Activated CD4-positive, alpha-beta memory T cell treated with anti-CD3 and anti-CD28 coated beads for 36 hours (primary cell): ENCODE results near the gene HOXD8. TPM values are rescaled to one million over a fixed set of nuclear protein-coding genes. Genes with fewer than 3 reads are reported as not detected.
A peak's percentile ranks its signal among the peaks of the same experiment; 100 is the strongest.

Experiments
- CTCF ChIA-PET: fragments of 350-600 bp; sonication (Branson Sonifier 250); formaldehyde crosslinking; loops from one replicate; lab custom pipeline; 2021; ENCODE audit warnings: antibody characterized with exemption, inconsistent platforms; lab: Charles Lee
- POLR2A ChIA-PET: fragments of 350-600 bp; sonication (Branson Sonifier 250); formaldehyde crosslinking; loops from one replicate; lab custom pipeline; 2021; ENCODE audit warnings: antibody characterized with exemption; lab: Charles Lee
- DNase-seq: peaks from one replicate; pipeline ENCODE4 v3.0.0-alpha.2; 2020
- H3K27ac Mint-ChIP-seq: one replicate; pipeline ENCODE4 v1.8.0; 2021; ENCODE audit warnings: mixed read lengths
- H3K27me3 Mint-ChIP-seq: one replicate; pipeline ENCODE4 v1.8.0; 2021; ENCODE audit warnings: mixed read lengths
- H3K36me3 Mint-ChIP-seq: one replicate; pipeline ENCODE4 v1.8.0; 2021; ENCODE audit warnings: mixed read lengths
- H3K4me1 Mint-ChIP-seq: one replicate; pipeline ENCODE4 v1.8.0; 2021; ENCODE audit warnings: low read depth, mixed read lengths
- H3K4me3 Mint-ChIP-seq: one replicate; pipeline ENCODE4 v1.8.0; 2021; ENCODE audit warnings: mild to moderate bottlenecking, mixed read lengths
- H3K9me3 Mint-ChIP-seq: one replicate; pipeline ENCODE4 v1.8.0; 2021; ENCODE audit warnings: mixed read lengths
- intact Hi-C: fragments of 100-400 bp; cut with micrococcal nuclease; formaldehyde crosslinking; loops from one replicate; pipeline ENCODE4 v1.15.1; 2023
- total RNA-seq, 2 experiments: library from RNA; stranded (reverse); gene quantifications; one replicate each; pipeline ENCODE4 v1.2.3, GENCODE V29; 2021

The HOXD8 gene
- total RNA-seq, 2 experiments from 2014 or later = not detected

- Mint-ChIP-seq H3K4me3 (no peak within 1 kb of the TSS), H3K36me3 (peaks cover 4% of the 10 kb centered on the region), H3K4me1 (peaks cover 10% of the 10 kb centered on the region), H3K27me3 (peaks cover 82% of the 10 kb centered on the region), H3K27ac (no peak within 1 kb of the TSS), H3K9me3 (no peaks in the 10 kb centered on the region)
- POLR2A ChIA-PET = no interaction called here
- intact Hi-C loops = no loop called here
- DNase-seq = no peak
- CTCF ChIA-PET = interaction anchor here (1.3 kb wide), 1 partner anchor 515 kb away, joined by 4 read pairs; no protein-coding TSS in a partner anchor
These were observed 6.7 kb upstream of the HOXD8 start, which contains the start of gene HOXD9 for GRCh38 chr2:176122683-176123410. Gene HOXD9 (plus strand): TSS chr2:176122719. CDS start chr2:176122769, 50 bp downstream.

- Mint-ChIP-seq H3K27me3 (peaks cover 82% of the 10 kb centered on the region), H3K4me3 (no peak overlapping the region), H3K27ac (no peak overlapping the region), H3K9me3 (no peaks in the 10 kb centered on the region), H3K36me3 (peaks cover 3% of the 10 kb centered on the region), H3K4me1 (peaks cover 17% of the 10 kb centered on the region)
- CTCF ChIA-PET = interaction anchor here (1.3 kb wide), 1 partner anchor 515 kb away, joined by 4 read pairs; no protein-coding TSS in a partner anchor
- intact Hi-C loops = no loop called here
- no peak for DNase-seq
- POLR2A ChIA-PET = no interaction called here
These were observed 5.9 kb upstream of the HOXD8 start for GRCh38 chr2:176123411-176124109.

- H3K9me3 Mint-ChIP-seq = no peaks in the 10 kb centered on the region
- H3K27ac Mint-ChIP-seq = no peak overlapping the region
- DNase-seq = no peak
- H3K4me1 Mint-ChIP-seq = peaks cover 18% of the 10 kb centered on the region
- peaks cover 84% of the 10 kb centered on the region for H3K27me3 Mint-ChIP-seq
- H3K4me3 Mint-ChIP-seq = no peak overlapping the region
- H3K36me3 Mint-ChIP-seq = peaks cover 1% of the 10 kb centered on the region
- intact Hi-C loops = no loop called here
- CTCF ChIA-PET = interaction anchor here (4.0 kb wide), 1 partner anchor 527 kb away, joined by 62 read pairs; no protein-coding TSS in a partner anchor
- POLR2A ChIA-PET = no interaction called here
These were observed 5.2 kb upstream of the HOXD8 start for GRCh38 chr2:176124110-176124946.

- H3K27me3 Mint-ChIP-seq = peaks cover 77% of the 10 kb centered on the region
- POLR2A ChIA-PET = no interaction called here
- intact Hi-C loops = loop anchor here (5.0 kb wide), 1 partner anchor 47 kb away; no protein-coding TSS in a partner anchor
These were observed 4.3 kb upstream of the HOXD8 start for GRCh38 chr2:176124947-176125771.

GRCh38 chr2:176125772-176126054, 3.8 kb upstream of the HOXD8 start:
- CTCF ChIA-PET = interaction anchor here (2.0 to 4.9 kb wide), 6 partner anchors 29 to 1036 kb away, joined by 9 to 149 read pairs (median 34); no protein-coding TSS in a partner anchor
- H3K27me3 Mint-ChIP-seq = peaks cover 74% of the 10 kb centered on the region
- H3K9me3 Mint-ChIP-seq = no peaks in the 10 kb centered on the region
- no peak overlapping the region for H3K27ac Mint-ChIP-seq
- intact Hi-C loops = loop anchor here (2.0 to 5.0 kb wide), 4 partner anchors 47 to 689 kb away; no protein-coding TSS in a partner anchor
- H3K36me3 Mint-ChIP-seq = peaks cover 1% of the 10 kb centered on the region
- POLR2A ChIA-PET = no interaction called here
- H3K4me1 Mint-ChIP-seq = peaks cover 20% of the 10 kb centered on the region
- H3K4me3 Mint-ChIP-seq = no peak overlapping the region
- DNase-seq = no peak

More at GRCh38 chr2:176124947-176125771, 4.3 kb upstream of the HOXD8 start:
- Mint-ChIP-seq H3K4me3 (no peak overlapping the region), H3K4me1 (peaks cover 18% of the 10 kb centered on the region), H3K9me3 (no peaks in the 10 kb centered on the region), H3K36me3 (peaks cover 1% of the 10 kb centered on the region), H3K27ac (no peak overlapping the region)
- DNase-seq = no peak
- CTCF ChIA-PET = interaction anchor here (2.0 to 4.9 kb wide), 6 partner anchors 28 to 1036 kb away, joined by 9 to 149 read pairs (median 34); no protein-coding TSS in a partner anchor

GRCh38 chr2:176126929-176127773, 2.4 kb upstream of the HOXD8 start:
- CTCF ChIA-PET = interaction anchor here (0.6 to 4.9 kb wide), 46 partner anchors 10 to 1635 kb away, joined by 3 to 149 read pairs (median 4); no protein-coding TSS in a partner anchor
- Mint-ChIP-seq H3K27ac (no peak overlapping the region), H3K27me3 (peaks cover 74% of the 10 kb centered on the region), H3K36me3 (peaks cover 3% of the 10 kb centered on the region), H3K9me3 (no peaks in the 10 kb centered on the region), H3K4me3 (no peak overlapping the region), H3K4me1 (peaks cover 28% of the 10 kb centered on the region)
- peak; percentile 67 for DNase-seq
- POLR2A ChIA-PET = no interaction called here
- intact Hi-C loops = loop anchor here (1.0 to 5.0 kb wide), 7 partner anchors 45 to 1020 kb away; no protein-coding TSS in a partner anchor

GRCh38 chr2:176127774-176128072, 1.8 kb upstream of the HOXD8 start:
- Mint-ChIP-seq H3K4me3 (no peak overlapping the region), H3K36me3 (peaks cover 3% of the 10 kb centered on the region), H3K9me3 (no peaks in the 10 kb centered on the region), H3K4me1 (peaks cover 30% of the 10 kb centered on the region), H3K27ac (no peak overlapping the region), H3K27me3 (peaks cover 76% of the 10 kb centered on the region)
- ChIA-PET POLR2A (no interaction called here), CTCF (interaction anchor here (0.6 to 4.9 kb wide), 27 partner anchors 9 to 1528 kb away, joined by 3 to 149 read pairs (median 6); no protein-coding TSS in a partner anchor)
- DNase-seq = no peak
- intact Hi-C loops = loop anchor here (1.0 to 5.0 kb wide), 7 partner anchors 45 to 1020 kb away; no protein-coding TSS in a partner anchor

- DNase-seq = no peak
- Mint-ChIP-seq H3K9me3 (no peaks in the 10 kb centered on the region), H3K27ac (peak overlapping the region; percentile 75), H3K4me3 (peak overlapping the region; percentile 43), H3K27me3 (peaks cover 80% of the 10 kb centered on the region), H3K4me1 (peaks cover 30% of the 10 kb centered on the region), H3K36me3 (peaks cover 3% of the 10 kb centered on the region)
- intact Hi-C loops = loop anchor here (5.0 kb wide), 1 partner anchor 44 kb away; no protein-coding TSS in a partner anchor
- ChIA-PET CTCF (interaction anchor here (0.5 to 4.9 kb wide), 15 partner anchors 11 to 1527 kb away, joined by 3 to 149 read pairs (median 7); no protein-coding TSS in a partner anchor), POLR2A (no interaction called here)
These were observed 1.1 kb upstream of the HOXD8 start for GRCh38 chr2:176128172-176128981.

GRCh38 chr2:176129813-176130146, 275 bp downstream of the HOXD8 start:
- Mint-ChIP-seq H3K36me3 (peaks cover 3% of the 10 kb centered on the region), H3K9me3 (no peaks in the 10 kb centered on the region), H3K4me1 (peaks cover 25% of the 10 kb centered on the region), H3K27me3 (peaks cover 79% of the 10 kb centered on the region), H3K4me3 (no peak overlapping the region), H3K27ac (no peak overlapping the region)
- ChIA-PET POLR2A (no interaction called here), CTCF (interaction anchor here (2.1 to 4.9 kb wide), 4 partner anchors 19 to 523 kb away, joined by 11 to 149 read pairs (median 16); no protein-coding TSS in a partner anchor)
- no peak for DNase-seq
- intact Hi-C loops = loop anchor here (5.0 to 10.0 kb wide), 2 partner anchors 43 to 1795 kb away; partner anchors contain the start of gene SP9
